ENCODE results near the gene CLDND2. TPM values are rescaled to one million over a fixed set of nuclear protein-coding genes. Genes with fewer than 3 reads are reported as not detected.

The CLDND2 gene
- total RNA-seq, 4 donors from 2014 or later = not detected

DNA sequence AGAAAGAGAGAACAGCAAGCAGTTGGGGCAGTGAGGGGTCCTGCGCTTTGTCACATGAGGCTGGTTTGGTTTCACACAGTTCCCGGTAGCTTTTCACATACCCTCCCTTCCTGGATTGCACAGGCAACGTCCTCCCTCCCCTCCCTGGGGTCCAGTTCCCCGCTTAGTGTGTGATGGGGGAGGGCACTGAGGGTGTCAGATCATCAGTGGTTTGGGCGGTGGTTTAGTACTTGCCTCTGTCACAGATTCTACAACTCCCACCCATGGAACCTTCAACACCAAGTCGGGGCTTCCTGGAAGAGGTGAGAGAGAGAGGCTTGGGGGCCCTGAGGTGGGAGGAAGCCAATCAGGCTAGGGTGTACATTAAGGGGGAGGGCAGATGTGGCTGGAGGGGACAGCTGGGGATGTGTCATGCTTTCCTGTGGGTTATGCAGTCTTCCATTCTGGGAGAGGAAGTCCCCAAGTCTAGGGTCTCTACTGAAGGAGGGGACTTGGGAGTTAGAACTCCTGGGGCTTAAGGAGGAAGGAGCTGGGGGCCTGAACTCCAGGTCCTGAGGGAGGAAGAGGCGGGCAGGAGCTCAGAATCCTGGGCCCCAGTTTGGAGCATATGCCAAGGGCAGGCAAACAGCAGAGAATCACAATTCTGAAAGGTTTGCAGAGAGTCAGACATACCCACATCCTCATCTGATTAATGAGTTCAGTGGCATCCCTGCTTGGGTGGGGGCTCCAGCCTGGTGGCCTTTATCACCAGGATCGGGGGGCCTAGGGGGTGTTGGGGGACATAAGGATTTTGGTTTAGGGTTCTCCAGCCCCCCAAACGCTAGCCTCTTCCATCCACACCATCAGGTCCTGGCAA lies 4.1 kb upstream of the CLDND2 start, which contains the start of gene NKG7:
NKG7 (minus strand) TSS at position 6 of the 856 bp plus-strand sequence. CDS start 119 bp downstream, outside the sequence.
- TF ChIP-seq, protein P1, sequence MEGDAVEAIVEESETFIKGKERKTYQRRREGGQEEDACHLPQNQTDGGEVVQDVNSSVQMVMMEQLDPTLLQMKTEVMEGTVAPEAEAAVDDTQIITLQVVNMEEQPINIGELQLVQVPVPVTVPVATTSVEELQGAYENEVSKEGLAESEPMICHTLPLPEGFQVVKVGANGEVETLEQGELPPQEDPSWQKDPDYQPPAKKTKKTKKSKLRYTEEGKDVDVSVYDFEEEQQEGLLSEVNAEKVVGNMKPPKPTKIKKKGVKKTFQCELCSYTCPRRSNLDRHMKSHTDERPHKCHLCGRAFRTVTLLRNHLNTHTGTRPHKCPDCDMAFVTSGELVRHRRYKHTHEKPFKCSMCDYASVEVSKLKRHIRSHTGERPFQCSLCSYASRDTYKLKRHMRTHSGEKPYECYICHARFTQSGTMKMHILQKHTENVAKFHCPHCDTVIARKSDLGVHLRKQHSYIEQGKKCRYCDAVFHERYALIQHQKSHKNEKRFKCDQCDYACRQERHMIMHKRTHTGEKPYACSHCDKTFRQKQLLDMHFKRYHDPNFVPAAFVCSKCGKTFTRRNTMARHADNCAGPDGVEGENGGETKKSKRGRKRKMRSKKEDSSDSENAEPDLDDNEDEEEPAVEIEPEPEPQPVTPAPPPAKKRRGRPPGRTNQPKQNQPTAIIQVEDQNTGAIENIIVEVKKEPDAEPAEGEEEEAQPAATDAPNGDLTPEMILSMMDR (IDR thresholded peaks at IDR 0.05; ENCODE audit: low read depth) = no peak

DNA sequence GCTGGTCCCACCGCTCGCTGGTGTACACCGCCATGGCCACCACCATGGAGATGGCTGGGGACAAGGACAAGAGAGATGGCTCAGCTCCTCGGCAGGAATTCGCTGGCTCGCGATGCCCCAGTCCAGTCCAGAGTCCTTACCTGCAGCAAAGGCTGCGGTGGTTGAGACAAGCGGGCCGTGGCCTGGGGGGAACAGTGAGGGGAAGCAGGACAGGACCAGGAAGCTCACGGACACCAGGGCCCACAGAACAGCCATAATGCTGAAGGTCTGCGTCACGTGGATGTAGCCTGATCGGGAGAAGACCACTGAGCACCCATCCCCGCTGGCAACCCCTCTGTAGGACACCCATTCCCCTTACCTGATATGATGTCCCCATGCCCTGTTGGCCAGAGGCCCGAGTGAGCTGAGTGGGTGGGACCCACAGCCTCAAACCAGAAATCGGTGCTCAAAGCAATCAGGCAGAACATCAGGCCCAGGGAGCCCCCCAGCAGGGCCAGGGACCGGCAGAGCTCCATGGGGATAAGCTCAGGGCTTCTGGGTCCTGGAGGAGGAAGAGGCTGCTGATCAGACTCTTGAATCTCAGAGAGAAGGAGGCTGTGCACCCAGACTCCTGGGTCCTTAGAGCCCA lies 3.3 kb upstream of the CLDND2 start:
- TF ChIP-seq, protein P1 (IDR thresholded peaks at IDR 0.05; ENCODE audit: low read depth) = no peak

DNA sequence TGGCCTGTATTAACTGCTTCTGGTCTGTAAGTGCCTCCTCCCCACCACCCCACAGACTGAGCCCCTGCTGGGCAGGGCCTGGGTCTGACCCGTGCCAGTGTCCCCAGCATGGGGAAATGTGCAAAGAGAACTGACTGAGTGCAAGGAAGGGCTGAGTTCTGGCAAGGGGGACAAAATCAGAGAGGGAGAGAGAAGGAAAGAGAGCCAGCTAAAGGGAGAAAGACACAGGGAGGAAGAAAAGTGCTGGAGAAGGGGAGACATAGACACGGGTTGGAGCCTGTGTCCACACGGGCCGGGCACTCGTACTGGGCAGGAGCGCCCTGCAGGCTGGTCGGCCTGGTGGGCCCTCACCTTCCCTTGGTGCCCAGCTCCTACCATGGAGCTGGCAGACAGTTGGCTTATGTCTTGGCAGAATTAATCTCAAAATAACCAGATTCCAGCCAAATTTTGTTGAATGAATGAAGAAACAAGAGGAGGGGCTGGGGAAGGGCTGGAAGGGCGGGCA lies 2.4 kb upstream of the CLDND2 start:
- TF ChIP-seq, protein P1 (IDR thresholded peaks at IDR 0.05; ENCODE audit: low read depth) = no peak

DNA sequence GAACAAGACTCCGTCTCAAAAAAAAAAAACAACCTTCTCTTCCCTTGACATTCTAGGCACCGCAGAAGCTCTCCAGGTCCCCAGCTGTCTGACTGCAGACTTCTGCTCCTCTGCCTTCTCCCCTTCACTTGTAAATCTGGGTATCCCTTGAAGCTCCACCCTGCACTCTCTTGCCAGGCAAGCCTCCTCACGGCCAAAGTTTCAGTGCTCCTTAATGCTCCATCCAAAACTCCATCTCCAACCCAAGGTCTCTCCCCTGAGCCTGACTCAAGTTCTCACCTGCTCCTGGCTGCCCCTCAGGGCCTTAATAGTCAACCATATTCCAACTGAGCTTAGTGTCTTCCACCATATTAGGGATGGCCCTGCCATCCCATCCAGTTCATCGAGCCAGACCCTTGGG lies 1.4 kb upstream of the CLDND2 start:
- TF ChIP-seq, protein P1 (IDR thresholded peaks at IDR 0.05; ENCODE audit: low read depth) = no peak

DNA sequence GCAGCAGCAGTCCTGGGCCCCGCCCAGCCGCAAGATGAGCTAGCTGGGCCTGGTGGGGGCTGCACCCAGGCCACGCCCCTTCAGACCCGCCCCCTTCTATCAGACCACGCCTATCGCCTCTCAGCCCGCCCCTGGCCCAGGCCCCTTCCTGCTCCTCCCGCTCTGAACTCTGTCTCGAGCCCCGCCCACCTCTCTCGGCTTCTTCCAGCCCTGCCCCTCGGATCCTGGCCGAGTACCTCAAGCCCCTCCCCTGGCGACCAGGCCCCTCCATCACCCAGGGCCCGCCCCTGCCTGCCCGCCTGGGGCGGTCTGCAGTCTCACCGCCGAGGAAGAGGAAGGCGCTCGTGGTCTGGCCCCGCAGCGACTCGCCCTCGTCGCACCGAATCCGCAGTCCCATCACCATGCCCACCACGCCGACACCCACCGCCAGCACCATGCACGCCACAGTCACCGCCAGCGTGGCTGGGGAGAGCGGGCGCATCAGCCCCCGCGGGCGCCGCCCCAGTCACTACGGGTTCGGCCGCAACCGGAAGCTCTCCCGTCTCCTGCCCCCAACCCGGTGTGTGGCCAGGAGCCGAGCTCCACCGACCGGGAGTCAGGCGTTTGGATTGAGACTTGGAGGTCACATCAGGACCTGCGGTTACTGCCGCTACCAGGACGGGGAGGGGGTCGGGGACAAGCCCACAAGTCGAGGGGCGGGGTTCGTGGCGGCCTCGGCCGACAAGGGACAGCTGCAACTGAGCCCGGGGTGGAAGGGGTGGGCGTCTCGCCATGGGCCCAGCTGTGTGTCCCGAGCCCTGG lies 1.0 kb downstream of the CLDND2 start:
- TF ChIP-seq, protein P1 (IDR thresholded peaks at IDR 0.05; ENCODE audit: low read depth) = no peak

DNA sequence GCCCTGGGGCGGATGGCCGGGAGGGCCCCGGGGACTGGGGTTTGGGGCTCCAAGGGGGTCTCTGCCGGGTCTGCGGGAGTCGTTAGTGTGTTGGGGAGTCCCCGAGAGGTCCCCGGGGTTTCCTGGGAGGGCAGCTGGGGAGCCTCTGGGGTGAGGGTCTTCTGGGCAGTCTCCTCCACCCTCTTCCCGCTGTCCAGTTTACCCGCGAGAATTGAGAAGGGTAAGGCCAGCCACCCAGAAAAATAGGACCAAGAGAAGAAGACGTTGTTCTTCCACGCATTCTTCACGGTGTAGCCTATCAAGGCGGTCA lies 1.6 kb downstream of the CLDND2 start:
- TF ChIP-seq, protein P1 (IDR thresholded peaks at IDR 0.05; ENCODE audit: low read depth) = no peak
